GM03348 (cell line): ENCODE results near the gene CDH4.
"Not testable (repeated sequence)": the region's sequence is repeated elsewhere in the genome, so short reads cannot be mapped to it uniquely, and the experiment has no call there.

Experiments
- DNase-seq: peaks from one replicate; pipeline ENCODE4 v3.0.0; 2012; ENCODE audit warnings: low spot score

CDH4 gene

DNA sequence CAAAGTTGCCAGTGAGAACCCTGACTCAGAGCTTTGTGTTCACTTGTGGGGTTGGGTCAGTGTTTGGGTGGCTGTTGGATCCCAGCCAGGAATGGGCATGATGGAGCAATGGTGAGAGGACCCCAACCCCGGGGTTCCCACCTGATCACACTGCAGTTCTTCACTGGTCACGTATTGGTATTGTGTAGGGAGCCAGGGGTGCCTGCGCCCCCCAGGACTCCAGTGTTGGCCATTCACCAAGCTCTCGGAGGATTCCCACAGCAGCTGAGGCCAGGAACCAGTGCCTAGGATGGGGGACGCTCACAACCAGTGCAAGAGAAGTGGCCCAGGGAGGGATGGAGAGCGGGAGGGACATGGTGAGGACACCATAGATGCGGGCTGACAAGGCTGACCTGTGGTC lies 207.2 kb downstream of the CDH4 start:
- no peak for DNase-seq

DNA sequence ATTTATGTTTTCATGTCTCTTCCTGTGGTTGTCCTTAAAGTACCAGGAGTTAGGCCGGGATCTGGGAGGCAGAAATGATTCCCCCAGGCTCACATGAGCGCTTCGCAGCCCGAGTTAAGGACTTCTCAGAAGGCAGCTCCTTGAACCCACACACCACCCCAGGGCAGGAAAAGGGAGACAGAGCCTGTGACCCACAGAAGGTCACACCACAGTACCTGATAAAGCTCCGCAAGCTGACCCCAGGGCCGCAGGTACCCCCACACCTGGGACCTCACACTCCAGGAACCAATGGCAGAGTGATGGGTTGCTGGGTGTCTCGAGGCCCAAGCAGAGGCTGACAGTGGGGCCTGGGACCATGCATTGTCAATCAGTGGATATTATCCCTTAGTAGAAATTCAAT lies 207.6 kb downstream of the CDH4 start:
- DNase-seq = no peak

DNA sequence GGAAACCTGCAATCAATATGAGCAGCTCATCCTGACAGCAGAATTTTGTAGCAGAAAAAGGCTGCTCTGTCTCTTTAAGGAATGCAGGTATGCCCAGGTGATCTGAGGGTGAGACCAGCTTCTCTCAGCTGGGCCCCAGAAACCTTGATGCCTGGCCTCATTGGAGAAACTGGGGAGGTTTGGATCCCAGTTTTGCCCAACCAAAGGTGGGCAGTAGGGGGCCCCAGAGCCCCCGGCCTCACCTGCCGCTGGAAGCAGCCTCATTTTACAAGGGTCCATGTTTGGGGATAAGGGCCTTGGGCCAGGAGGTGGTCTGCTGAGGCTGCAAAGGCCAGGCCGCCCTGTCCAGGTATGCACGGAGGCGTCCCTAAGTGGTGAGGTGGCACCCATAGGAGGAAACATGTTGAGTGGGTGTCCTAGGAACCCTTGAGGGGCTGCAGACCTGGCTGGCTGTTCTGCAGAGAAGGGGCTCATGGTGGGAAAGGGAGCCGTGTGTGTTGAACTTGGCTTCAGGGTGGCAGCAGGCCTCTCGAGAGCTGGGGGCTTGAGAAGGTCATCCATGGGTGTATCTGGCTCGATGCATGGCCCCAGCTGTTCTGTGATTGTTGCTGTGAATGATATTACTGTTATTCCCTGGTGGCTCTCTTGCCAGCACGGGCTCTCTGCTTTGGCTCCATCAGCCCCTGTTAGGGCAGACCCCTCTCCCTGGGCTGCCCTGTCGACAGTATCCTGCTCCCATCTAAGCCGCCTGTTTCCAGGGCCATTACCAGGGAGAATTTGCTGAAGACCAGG lies 208.4 kb downstream of the CDH4 start:
- DNase-seq = no peak

DNA sequence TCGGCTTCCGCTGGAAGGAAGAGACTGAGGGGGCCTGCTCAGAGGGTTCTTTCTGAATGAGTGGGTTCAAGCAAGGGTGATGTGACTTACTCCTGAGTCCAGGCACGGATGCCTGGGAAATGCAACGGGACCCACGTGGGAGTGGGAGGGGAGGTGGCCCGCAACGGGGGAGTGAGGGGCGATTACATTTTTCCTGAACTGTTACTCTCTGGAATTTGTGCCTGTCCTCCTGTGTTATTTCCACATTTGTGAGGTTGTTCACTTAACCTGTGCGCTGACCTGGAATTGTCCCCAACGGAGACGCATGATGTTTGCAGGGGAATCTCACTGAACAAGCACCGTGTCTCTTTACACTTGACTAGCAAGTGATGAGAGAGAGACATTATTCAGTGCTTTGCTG lies 209.4 kb downstream of the CDH4 start:
- no peak for DNase-seq

DNA sequence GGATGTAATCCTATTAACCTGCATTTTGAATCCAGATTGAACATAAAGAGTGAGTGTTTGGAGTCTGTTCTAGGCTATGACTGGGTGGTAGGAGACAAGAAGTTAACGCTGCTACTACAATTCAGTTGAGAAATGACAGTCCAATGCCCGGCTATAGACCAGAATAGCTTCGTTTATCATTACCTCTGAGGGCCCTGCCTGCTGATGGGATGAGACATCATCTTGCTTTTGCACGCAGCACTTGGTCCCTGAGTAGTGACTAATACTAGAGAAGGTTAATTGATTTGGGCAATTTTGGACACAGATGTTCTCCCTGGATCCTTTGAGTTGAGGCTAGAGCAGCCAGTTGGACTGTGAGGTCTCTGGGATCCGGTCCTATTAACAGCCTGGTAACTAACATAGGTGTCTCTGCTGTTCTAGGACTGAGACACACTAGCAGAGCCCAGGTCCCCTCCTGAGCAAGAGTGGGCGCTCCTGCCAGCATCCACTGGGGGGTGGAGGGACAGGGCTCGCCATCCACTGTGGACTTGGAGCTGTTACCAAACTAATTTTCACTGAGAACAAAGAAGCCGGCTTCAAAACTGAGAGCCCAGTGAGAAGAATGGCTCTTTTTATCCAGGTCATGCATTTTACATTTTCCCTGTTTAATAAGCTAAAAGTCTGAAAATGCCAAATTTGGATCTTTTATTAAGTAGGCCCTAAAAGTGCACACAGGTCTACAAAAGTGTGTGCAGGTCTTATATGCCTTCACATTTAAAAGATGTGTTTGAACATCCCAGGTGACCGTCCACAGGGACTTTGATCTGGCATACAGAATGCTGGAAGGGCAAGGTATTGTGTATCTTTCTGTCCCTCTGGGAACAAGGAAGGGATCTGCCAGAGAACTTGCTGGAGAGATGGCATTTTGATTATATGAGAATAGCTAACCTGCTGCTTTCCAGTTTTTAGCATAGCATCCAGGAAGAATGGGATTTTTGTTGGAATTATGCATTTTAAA lies 212.5 kb downstream of the CDH4 start:
- no peak for DNase-seq

DNA sequence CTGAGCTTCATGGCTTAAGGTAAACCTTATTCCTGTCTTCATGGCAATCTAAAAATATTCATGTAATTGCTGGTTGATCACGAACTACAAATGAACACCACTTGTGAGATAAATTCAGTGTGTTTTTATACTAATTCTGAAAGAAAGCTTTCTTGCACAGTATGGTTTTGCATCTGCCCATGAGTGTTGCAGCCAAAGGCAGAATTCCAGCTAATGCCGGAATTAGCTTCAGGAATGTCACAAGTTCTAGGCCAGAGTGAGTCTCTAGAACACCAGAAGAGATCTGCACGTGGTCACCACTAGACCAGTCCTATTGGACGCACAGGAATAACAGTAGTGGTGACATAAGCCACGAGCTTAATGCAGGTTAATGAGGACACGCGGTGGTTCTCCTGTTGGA lies 223.7 kb downstream of the CDH4 start:
- no peak for DNase-seq

DNA sequence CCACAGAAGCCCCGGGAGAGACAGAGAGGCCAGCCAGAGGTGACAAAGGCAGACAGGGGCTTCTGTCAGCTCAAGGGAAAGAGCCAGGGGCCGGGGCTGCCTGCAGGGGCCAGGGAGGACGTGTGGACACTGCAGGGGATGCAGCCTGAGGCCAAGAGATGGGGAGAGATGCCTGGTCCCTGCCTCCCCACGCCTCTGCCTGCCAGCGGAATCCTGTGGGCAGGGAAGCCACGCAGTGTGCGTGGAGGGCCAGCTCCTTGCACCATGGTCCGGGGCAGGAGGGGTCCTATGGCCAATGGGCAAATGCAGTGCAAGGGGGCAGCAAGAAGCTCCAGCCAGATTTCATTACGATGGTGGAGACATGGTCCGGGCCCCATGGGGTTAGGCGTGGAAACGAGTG lies 224.9 kb downstream of the CDH4 start:
- DNase-seq = no peak

DNA sequence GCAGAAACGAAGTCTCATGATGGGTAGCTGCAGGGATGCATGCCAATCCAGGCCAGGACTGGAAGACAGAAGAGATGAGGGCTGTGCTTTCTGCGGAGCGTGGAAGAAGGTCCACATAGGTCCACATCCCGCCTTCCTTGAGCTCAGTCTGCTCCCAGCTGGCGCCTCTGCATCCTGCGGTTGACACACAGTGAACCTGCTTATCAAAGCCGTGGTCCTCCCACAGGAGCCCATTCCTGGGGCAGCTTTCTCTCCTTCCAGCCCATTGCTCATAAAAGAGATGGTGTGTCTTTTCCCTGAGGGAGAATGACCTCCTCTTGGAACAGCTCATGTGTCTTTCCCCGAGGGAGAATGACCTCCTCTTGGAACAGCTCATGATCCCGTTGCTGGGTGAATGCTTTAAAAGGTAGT lies 225.4 kb downstream of the CDH4 start:
- no peak for DNase-seq

DNA sequence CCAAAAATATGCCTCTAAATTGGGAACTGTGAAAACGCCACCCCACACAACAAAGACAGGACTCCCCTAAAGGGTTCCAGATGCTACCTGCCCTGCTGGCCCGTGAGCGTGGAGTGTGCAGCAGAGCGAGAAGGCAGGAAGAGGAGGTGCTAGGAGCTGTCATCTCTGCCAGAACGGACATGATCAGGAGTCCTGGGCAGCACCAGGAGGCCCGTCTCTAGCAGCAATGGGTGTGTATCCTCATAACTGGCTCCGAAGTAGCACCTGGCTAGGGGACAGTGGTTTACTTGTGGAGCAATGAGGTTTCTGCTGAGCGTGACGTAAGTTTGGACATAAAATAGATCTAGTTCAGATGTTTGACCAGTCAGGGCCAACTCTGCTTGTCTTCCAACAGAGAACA lies 226.0 kb downstream of the CDH4 start:
- DNase-seq = peak; percentile 51

DNA sequence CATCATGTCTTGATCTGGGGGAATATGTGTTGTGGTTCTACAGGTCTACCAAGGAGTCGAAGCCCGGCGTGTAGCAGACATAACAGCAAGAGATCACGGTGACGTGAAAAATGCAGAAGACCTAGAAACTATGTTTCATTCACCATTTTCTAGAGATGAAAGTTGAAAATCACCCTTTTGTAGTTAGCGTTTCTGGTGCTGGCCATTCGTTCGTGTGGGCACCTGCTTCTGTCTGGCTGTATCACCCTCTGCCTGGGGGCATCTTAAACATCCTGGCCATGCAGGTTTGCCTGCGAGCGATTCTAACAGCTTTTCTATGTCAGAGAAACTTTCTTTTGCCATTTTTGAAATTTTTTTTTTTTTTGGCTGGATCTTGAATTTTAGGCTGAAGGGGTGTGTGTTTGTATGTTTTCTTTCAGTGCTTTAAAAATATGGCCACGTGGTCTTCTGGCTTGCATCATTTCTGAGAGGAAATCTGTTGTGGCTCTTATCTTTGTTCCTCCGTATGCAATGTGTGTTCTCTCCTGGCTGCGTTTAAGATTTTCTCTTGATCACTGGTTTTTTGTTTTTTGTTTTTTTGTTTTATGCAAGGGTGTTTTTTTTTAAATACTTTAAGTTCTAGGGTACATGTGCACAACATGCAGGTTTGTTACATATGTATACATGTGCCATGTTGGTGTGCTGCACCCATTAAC lies 226.7 kb downstream of the CDH4 start:
- DNase-seq = no peak

DNA sequence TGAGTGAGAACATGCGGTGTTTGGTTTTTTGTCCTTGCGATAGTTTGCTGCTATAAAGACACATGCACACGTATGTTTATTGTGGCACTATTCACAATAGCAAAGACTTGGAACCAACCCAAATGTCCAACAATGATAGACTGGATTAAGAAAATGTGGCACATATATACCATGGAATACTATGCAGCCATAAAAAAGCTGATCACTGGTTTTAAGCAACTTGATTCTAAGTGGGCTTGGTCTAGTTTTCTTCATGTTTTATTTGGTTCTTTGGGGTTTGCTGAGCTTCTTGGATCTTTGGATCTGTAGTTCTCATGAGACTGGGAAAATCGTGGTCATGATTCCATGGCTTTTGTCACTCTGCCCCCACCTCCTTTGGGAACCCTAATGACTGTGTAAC lies 227.4 kb downstream of the CDH4 start:
- DNase-seq = not testable (repeated sequence)

DNA sequence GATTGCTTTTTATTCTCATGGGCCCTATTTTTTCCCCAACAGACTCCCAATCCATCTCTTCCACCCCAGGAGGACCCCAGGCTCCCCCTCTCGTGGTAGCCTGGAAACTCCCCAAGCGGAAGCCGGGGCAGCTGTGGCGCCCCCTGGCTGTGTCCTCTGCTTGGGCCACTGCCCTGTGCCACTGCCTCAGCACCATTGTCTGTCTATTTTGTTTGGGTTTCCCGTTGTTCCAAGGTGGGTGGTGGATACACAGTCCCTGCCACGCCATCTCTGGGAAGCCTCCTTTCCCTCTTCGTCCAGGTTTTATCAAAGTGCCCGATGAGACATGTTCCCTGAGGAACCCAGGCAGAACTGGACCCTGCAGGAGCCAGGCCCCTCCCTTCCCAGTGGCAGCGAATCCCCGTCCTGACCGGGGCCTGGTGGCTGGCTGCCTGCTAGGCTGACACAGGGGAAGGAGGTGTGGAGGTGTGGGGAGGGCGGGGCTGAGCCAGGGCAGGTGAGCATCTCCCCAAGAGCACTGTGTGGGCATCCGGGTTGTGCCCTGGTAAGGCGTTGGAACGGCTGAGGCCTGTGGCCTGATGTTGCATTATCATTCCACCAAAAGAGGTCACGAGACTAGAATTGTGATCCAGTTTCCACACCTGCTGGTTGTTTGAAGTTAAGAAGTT lies 228.2 kb downstream of the CDH4 start:
- no peak for DNase-seq

DNA sequence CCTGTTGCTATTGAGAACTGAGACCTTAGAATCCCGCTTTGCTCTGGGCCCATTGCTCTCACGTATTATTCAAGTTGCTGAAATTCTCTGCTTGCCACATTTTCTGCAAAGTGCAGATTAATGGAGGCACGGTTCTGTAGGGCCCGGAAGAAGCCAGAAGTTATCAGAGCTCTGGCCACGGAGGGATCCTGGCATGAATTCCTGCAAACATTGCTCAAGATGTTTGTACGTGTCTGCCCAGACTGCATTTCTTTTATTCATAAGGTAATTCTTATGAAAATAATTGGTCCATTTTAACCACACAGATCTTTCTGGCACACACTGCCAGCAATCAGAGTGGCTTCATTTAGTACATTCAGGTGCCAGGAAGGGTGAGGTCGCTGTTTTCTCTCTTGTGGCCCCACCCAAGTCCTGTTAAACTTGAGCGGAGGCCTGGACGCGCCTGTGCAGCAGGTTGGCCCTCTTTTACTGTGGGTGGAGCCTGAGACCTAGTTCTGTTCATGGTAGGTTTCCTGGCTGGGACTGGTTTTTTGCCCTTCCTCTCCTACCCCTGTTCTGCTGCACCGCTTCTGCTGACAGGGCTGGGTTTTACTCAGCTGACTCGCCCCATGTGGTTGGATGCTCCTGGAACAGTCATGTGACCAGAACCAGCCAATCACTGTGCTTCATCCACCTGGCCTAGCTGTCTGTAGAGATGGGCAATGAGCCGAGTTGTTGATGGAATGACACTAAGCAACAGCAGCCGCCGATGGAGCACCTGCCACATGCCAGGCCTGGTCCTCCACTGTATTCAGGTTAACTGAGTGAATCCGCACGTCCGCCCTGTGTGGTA lies 230.2 kb downstream of the CDH4 start:
- DNase-seq = no peak

DNA sequence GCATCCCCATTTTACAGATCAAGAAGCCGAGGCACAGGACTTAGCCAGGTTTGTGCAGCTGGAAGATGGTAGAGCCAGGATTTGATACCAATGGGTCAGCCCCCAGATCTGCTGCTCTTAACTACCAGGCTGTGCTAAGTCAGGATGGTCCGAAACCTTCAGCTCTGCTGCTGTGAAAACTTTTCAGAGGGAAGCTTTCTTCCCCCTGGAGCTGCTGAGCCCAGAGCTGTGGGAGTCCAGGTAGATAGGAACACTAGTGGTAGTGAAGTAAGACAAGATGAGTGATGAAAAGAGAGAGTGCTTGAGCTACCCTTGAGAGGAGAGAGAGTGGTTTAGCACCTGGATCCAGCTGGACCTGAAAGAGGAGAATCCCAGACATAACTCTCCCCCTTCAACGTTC lies 230.8 kb downstream of the CDH4 start:
- DNase-seq = no peak

DNA sequence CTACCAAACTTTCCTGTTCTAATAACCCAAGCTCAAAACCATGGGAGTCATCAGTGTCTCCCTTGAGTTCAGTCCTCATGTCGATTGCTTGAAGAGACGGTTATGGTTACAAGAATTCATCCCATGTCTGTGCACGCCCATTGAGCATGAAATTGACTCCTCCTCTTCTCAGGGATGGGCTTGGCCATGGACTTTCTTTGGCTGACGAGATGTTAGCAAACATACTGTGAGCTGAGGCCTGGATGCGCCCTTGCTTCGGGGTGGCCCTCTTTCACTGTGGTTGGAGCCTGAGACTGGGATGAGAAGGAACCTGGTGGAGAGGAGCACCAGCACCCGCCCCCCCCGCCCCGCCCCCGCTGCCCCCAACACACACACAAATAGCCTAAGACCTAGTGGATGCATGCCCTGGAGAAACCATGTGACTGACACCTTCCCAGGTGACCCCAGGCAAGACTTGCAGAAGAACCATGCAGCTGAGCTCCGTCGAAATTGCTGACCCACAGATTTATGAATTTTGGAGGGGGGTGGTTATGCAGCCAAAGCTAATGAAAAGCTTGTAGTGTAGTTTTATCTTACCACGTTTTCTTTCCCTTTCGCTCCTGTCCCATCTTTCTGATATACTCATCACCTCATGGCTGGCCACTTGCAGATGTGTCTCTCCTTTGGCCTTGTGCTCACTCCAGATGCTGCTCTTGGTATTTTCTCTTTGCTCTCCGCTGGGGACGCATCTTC lies 231.4 kb downstream of the CDH4 start:
- no peak for DNase-seq

DNA sequence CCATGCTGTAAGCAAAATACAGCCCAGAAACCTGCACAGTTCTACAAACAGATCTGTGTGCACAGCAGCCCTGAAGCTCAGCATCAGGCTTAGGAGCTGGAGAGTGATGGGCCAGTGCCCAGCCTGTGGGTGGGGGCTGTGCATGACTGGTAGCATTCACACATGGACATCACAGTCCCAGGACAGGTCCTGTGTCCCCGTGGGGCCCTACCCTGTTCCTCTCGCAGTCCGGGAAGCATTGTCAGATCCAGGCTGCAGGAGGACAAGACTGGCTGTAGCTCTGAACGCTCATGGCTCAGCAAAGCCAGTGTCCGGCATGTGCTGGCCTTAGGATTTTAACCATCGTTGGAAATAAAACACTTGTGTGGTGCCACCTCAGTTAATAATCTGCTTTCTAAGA lies 234.1 kb downstream of the CDH4 start:
- DNase-seq = no peak

DNA sequence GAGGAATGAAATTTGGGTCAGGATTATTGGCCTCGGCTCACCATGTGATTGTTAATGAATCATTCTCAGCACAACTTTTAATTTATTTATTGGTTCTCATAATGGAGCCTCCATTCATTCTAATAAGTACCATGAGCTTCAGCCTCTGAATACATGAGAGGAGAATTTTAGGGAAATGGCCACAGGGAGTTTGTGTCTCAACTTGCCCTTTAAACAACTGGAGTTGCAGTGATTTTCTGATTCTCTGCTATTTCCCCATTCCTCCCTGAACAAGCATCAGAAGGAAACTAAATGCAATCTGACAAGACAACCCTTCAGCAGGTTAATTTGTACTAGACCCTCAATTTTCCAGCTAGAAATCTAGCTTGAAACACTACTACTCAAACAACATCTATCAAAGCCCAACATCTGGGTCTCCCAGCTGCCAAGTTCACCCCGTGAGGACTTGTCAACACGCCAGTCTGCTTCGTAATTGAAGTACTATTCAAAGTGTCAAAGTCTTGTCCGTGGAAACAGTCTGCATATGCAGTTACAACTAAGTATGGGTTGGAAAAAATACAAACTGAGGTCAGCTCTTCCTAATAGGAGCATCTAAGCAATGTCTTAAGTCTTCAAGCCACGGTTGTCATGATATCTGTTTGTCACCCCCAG lies 235.4 kb downstream of the CDH4 start:
- no peak for DNase-seq

DNA sequence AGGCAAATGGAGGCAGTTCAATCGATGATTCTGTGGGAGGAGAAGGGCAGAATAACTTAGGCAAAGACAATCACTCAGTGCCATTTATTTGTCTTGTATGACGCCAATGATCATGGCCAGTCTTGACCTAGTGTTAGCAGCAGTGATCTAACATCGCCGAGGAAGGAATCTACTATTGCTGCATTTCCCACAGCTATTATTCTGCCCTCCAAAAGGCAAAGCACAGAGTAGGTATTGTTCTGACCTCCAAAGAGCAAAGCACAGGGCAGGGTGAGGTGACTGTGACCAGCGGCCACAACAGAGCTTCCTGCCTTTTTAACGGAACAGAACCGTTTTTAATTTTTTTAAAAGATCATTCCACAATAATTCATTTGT lies 235.9 kb downstream of the CDH4 start:
- DNase-seq = no peak

DNA sequence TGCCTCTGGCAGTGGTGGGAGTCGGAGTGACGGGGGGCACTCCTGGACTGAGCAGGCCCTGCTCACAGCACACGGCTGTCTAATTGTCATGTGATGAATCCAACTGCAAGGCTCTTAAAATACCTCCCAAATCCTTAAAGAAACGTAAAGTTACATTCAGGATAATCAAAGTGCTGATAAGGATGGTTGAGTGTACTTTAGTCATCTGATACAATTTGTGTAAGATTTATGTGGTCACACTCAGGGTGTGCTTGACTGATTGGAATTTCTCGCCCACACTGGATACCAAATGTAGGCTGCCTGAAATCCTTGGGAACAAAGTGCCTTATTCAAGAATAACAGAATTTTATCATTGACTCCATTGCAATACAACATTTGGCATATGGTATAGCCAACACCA lies 238.7 kb downstream of the CDH4 start:
- no peak for DNase-seq

DNA sequence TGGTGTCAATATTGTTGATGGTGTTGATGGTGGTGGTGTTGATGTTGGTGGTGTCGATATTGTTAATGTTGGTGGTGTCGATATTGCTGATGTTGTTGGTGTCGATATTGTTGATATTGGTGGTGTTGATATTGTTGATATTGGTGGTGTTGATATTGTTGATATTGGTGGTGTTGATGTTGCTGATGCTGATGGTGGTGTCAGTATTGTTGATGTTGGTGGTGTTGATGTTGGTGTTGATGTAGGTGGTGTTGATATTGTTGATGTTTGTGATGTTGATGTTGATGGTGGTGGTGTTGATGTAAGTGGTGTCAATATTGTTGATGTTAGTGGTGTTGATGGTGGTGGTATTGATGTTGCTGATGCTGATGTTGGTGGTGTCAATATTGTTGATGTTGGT lies 240.0 kb downstream of the CDH4 start:
- no peak for DNase-seq
